ENCODE results near the gene CREB3L2.
"Not testable (repeated sequence)": the region's sequence is repeated elsewhere in the genome, so short reads cannot be mapped to it uniquely, and the experiment has no call there.

Gene CREB3L2

GRCh38 chr7:138024765-138025164 lies 22.9 kb upstream of the CREB3L2 start:
- H3K27me3 Mint-ChIP-seq, result no peaks in the 10 kb centered on the region
- peaks cover 5% of the 10 kb centered on the region for H3K36me3 Mint-ChIP-seq
- H3K4me1 Mint-ChIP-seq, result peaks cover 11% of the 10 kb centered on the region
- CTCF ChIA-PET, result interaction anchor here (1.6 to 2.0 kb wide), 3 partner anchors 16 to 121 kb away, joined by 4 to 8 read pairs (median 6); partner anchors contain the start of gene CREB3L2
- DNase-seq, result no peak
- H3K9me3 Mint-ChIP-seq, result peaks cover 11% of the 10 kb centered on the region
- no peak overlapping the region for H3K4me3 Mint-ChIP-seq
- no peak overlapping the region for H3K27ac Mint-ChIP-seq

GRCh38 chr7:138024343-138024691 lies 22.4 kb upstream of the CREB3L2 start:
- peaks cover 11% of the 10 kb centered on the region for H3K4me1 Mint-ChIP-seq
- H3K36me3 Mint-ChIP-seq, result peaks cover 5% of the 10 kb centered on the region
- H3K4me3 Mint-ChIP-seq, result no peak overlapping the region
- CTCF ChIA-PET, result interaction anchor here (0.8 to 2.0 kb wide), 5 partner anchors 9 to 121 kb away, joined by 3 to 8 read pairs (median 4); partner anchors contain the start of gene CREB3L2
- peaks cover 11% of the 10 kb centered on the region for H3K9me3 Mint-ChIP-seq
- no peaks in the 10 kb centered on the region for H3K27me3 Mint-ChIP-seq
- DNase-seq, result no peak
- peak overlapping the region; percentile 80 for H3K27ac Mint-ChIP-seq

GRCh38 chr7:138023618-138024342 lies 21.9 kb upstream of the CREB3L2 start:
- H3K9me3 Mint-ChIP-seq, result peaks cover 11% of the 10 kb centered on the region
- H3K4me1 Mint-ChIP-seq, result peaks cover 11% of the 10 kb centered on the region
- peak overlapping the region; percentile 80 for H3K27ac Mint-ChIP-seq
- no peaks in the 10 kb centered on the region for H3K27me3 Mint-ChIP-seq
- CTCF ChIA-PET, result interaction anchor here (0.6 to 2.0 kb wide), 6 partner anchors 8 to 135 kb away, joined by 3 to 8 read pairs (median 4); partner anchors contain the start of gene CREB3L2
- DNase-seq, result no peak
- peaks cover 5% of the 10 kb centered on the region for H3K36me3 Mint-ChIP-seq
- H3K4me3 Mint-ChIP-seq, result no peak overlapping the region

GRCh38 chr7:138021889-138022288 lies 20.0 kb upstream of the CREB3L2 start:
- H3K27ac Mint-ChIP-seq, result no peak overlapping the region
- H3K36me3 Mint-ChIP-seq, result peaks cover 5% of the 10 kb centered on the region
- H3K4me3 Mint-ChIP-seq, result no peak overlapping the region
- H3K27me3 Mint-ChIP-seq, result no peaks in the 10 kb centered on the region
- CTCF ChIA-PET, result no interaction called here
- H3K9me3 Mint-ChIP-seq, result peaks cover 11% of the 10 kb centered on the region
- H3K4me1 Mint-ChIP-seq, result peaks cover 11% of the 10 kb centered on the region
- DNase-seq, result no peak

- no peaks in the 10 kb centered on the region for H3K4me1 Mint-ChIP-seq
- H3K27me3 Mint-ChIP-seq, result peaks cover 3% of the 10 kb centered on the region
- H3K4me3 Mint-ChIP-seq, result no peak overlapping the region
- no peak overlapping the region for H3K27ac Mint-ChIP-seq
- H3K36me3 Mint-ChIP-seq, result no peaks in the 10 kb centered on the region
- CTCF ChIA-PET, result interaction anchor here (1.2 to 4.8 kb wide), 3 partner anchors 9 to 114 kb away, joined by 3 to 25 read pairs (median 7); partner anchors contain the start of gene CREB3L2
- no peak for DNase-seq
- H3K9me3 Mint-ChIP-seq, result no peaks in the 10 kb centered on the region
Observed at GRCh38 chr7:138017992-138018391, 16.1 kb upstream of the CREB3L2 start.

GRCh38 chr7:138015096-138015495 lies 13.2 kb upstream of the CREB3L2 start:
- no peak for DNase-seq
- CTCF ChIA-PET, result interaction anchor here (0.6 to 4.8 kb wide), 7 partner anchors 8 to 389 kb away, joined by 3 to 25 read pairs (median 6); partner anchors contain the start of gene CREB3L2
- H3K36me3 Mint-ChIP-seq, result no peaks in the 10 kb centered on the region
- H3K4me1 Mint-ChIP-seq, result no peaks in the 10 kb centered on the region
- H3K4me3 Mint-ChIP-seq, result no peak overlapping the region
- H3K9me3 Mint-ChIP-seq, result no peaks in the 10 kb centered on the region
- no peak overlapping the region for H3K27ac Mint-ChIP-seq
- peaks cover 8% of the 10 kb centered on the region for H3K27me3 Mint-ChIP-seq

GRCh38 chr7:138014686-138015085 lies 12.8 kb upstream of the CREB3L2 start:
- Mint-ChIP-seq H3K36me3 (no peaks in the 10 kb centered on the region), H3K27me3 (peaks cover 8% of the 10 kb centered on the region), H3K4me3 (no peak overlapping the region), H3K9me3 (no peaks in the 10 kb centered on the region), H3K4me1 (no peaks in the 10 kb centered on the region), H3K27ac (no peak overlapping the region)
- CTCF ChIA-PET, result interaction anchor here (0.6 to 4.8 kb wide), 6 partner anchors 9 to 389 kb away, joined by 3 to 25 read pairs (median 5); partner anchors contain the start of gene CREB3L2
- no peak for DNase-seq

GRCh38 chr7:138014201-138014600 lies 12.3 kb upstream of the CREB3L2 start:
- CTCF ChIA-PET, result interaction anchor here (0.8 to 4.8 kb wide), 4 partner anchors 12 to 114 kb away, joined by 3 to 25 read pairs (median 6); partner anchors contain the start of gene CREB3L2
- H3K4me1 Mint-ChIP-seq, H3K4me3 Mint-ChIP-seq, H3K36me3 Mint-ChIP-seq, H3K9me3 Mint-ChIP-seq, DNase-seq, H3K27me3 Mint-ChIP-seq, H3K27ac Mint-ChIP-seq: not testable (repeated sequence)

GRCh38 chr7:138009350-138009653 lies 7.4 kb upstream of the CREB3L2 start:
- Mint-ChIP-seq H3K4me1 (peaks cover 8% of the 10 kb centered on the region), H3K36me3 (no peaks in the 10 kb centered on the region), H3K27me3 (peaks cover 10% of the 10 kb centered on the region), H3K4me3 (no peak overlapping the region), H3K9me3 (no peaks in the 10 kb centered on the region), H3K27ac (no peak overlapping the region)
- CTCF ChIA-PET, result interaction anchor here (0.6 to 11.4 kb wide), 18 partner anchors 9 to 729 kb away, joined by 3 to 266 read pairs (median 3); no protein-coding TSS in a partner anchor
- no peak for DNase-seq

GRCh38 chr7:138008588-138009349 lies 6.9 kb upstream of the CREB3L2 start:
- CTCF ChIA-PET, result interaction anchor here (0.6 to 11.4 kb wide), 20 partner anchors 7 to 730 kb away, joined by 3 to 266 read pairs (median 3); no protein-coding TSS in a partner anchor
- peak; percentile 41 for DNase-seq
- H3K27ac Mint-ChIP-seq, result no peak overlapping the region
- no peaks in the 10 kb centered on the region for H3K9me3 Mint-ChIP-seq
- H3K4me3 Mint-ChIP-seq, result no peak overlapping the region
- no peaks in the 10 kb centered on the region for H3K36me3 Mint-ChIP-seq
- H3K27me3 Mint-ChIP-seq, result peaks cover 10% of the 10 kb centered on the region
- peaks cover 8% of the 10 kb centered on the region for H3K4me1 Mint-ChIP-seq

- DNase-seq, result no peak
- Mint-ChIP-seq H3K27me3 (peaks cover 8% of the 10 kb centered on the region), H3K9me3 (no peaks in the 10 kb centered on the region), H3K36me3 (no peaks in the 10 kb centered on the region), H3K4me1 (peaks cover 11% of the 10 kb centered on the region), H3K4me3 (no peak overlapping the region), H3K27ac (no peak overlapping the region)
- CTCF ChIA-PET, result interaction anchor here (0.7 to 11.4 kb wide), 12 partner anchors 8 to 731 kb away, joined by 3 to 266 read pairs (median 4); no protein-coding TSS in a partner anchor
Observed at GRCh38 chr7:138008019-138008587, 6.2 kb upstream of the CREB3L2 start.

GRCh38 chr7:138006106-138006505 lies 4.2 kb upstream of the CREB3L2 start:
- no peak overlapping the region for H3K27ac Mint-ChIP-seq
- H3K4me1 Mint-ChIP-seq, result peaks cover 23% of the 10 kb centered on the region
- CTCF ChIA-PET, result interaction anchor here (0.6 to 11.4 kb wide), 5 partner anchors 13 to 1613 kb away, joined by 3 to 266 read pairs (median 3); no protein-coding TSS in a partner anchor
- no peak for DNase-seq
- H3K4me3 Mint-ChIP-seq, result no peak overlapping the region
- H3K27me3 Mint-ChIP-seq, result peaks cover 3% of the 10 kb centered on the region
- no peaks in the 10 kb centered on the region for H3K9me3 Mint-ChIP-seq
- no peaks in the 10 kb centered on the region for H3K36me3 Mint-ChIP-seq

GRCh38 chr7:138004936-138005335 lies 3.0 kb upstream of the CREB3L2 start:
- H3K4me3 Mint-ChIP-seq, result no peak overlapping the region
- peaks cover 34% of the 10 kb centered on the region for H3K4me1 Mint-ChIP-seq
- H3K27me3 Mint-ChIP-seq, result peaks cover 3% of the 10 kb centered on the region
- no peaks in the 10 kb centered on the region for H3K9me3 Mint-ChIP-seq
- no peak for DNase-seq
- CTCF ChIA-PET, result interaction anchor here (2.3 to 11.4 kb wide), 3 partner anchors 12 to 349 kb away, joined by 7 to 266 read pairs (median 36); no protein-coding TSS in a partner anchor
- no peak overlapping the region for H3K27ac Mint-ChIP-seq
- H3K36me3 Mint-ChIP-seq, result no peaks in the 10 kb centered on the region

- Mint-ChIP-seq H3K27ac (no peak overlapping the region), H3K4me1 (peaks cover 42% of the 10 kb centered on the region), H3K27me3 (peaks cover 3% of the 10 kb centered on the region), H3K4me3 (no peak overlapping the region), H3K9me3 (no peaks in the 10 kb centered on the region), H3K36me3 (peaks cover 4% of the 10 kb centered on the region)
- CTCF ChIA-PET, result interaction anchor here (2.3 to 11.4 kb wide), 4 partner anchors 11 to 348 kb away, joined by 7 to 266 read pairs (median 30); no protein-coding TSS in a partner anchor
- no peak for DNase-seq
Observed at GRCh38 chr7:138004046-138004445, 2.2 kb upstream of the CREB3L2 start.
